Osteocyte (in vitro differentiated cells): Measurements from ENCODE around the gene ADAM10. TPM values are rescaled to one million over a fixed set of nuclear protein-coding genes. Genes with fewer than 3 reads are reported as not detected.
A peak's percentile ranks its signal among the peaks of the same experiment; 100 is the strongest.

Experiments
- DNase-seq: peaks from one replicate; pipeline ENCODE4 v3.0.0; 2021; ENCODE audit warnings: mixed read lengths; ENCODE audit not compliant: unreplicated experiment; ENCODE audit errors: extremely low spot score
- H3K27ac Mint-ChIP-seq: one replicate; pipeline ENCODE4 v1.8.0; 2021; ENCODE audit warnings: mild to moderate bottlenecking, mixed read lengths; ENCODE audit not compliant: unreplicated experiment
- H3K27me3 Mint-ChIP-seq: one replicate; pipeline ENCODE4 v1.8.0; 2021; ENCODE audit warnings: mixed read lengths; ENCODE audit not compliant: unreplicated experiment
- H3K36me3 Mint-ChIP-seq: one replicate; pipeline ENCODE4 v1.8.0; 2021; ENCODE audit warnings: mixed read lengths; ENCODE audit not compliant: unreplicated experiment
- H3K4me1 Mint-ChIP-seq: one replicate; pipeline ENCODE4 v1.8.0; 2021; ENCODE audit warnings: mixed read lengths; ENCODE audit not compliant: unreplicated experiment
- H3K4me3 Mint-ChIP-seq: one replicate; pipeline ENCODE4 v1.8.0; 2021; ENCODE audit warnings: mild to moderate bottlenecking, moderate library complexity, mixed read lengths; ENCODE audit not compliant: unreplicated experiment
- H3K9me3 Mint-ChIP-seq: one replicate; pipeline ENCODE4 v1.8.0; 2021; ENCODE audit warnings: mixed read lengths; ENCODE audit not compliant: unreplicated experiment
- CTCF ChIP-seq: fragments of 200-600 bp; sonication (generic); IDR thresholded peaks from 2 replicates; pipeline ENCODE4 v1.5.0; 2021; ENCODE audit warnings: antibody characterized with exemption, mild to moderate bottlenecking, moderate library complexity
- total RNA-seq: library from RNA; stranded (reverse); gene quantifications from 2 replicates; pipeline ENCODE4 v1.2.1, GENCODE V29; 2021

ADAM10 gene
- total RNA-seq, 1 donor from 2014 or later = 169 TPM

- peaks cover 12% of the 10 kb centered on the region for H3K4me1 Mint-ChIP-seq
- H3K27ac Mint-ChIP-seq = no peak overlapping the region
- no peak for DNase-seq
- TF ChIP-seq CTCF = no peak
- no peak overlapping the region for H3K4me3 Mint-ChIP-seq
- peaks cover 5% of the 10 kb centered on the region for H3K36me3 Mint-ChIP-seq
- no peaks in the 10 kb centered on the region for H3K9me3 Mint-ChIP-seq
- H3K27me3 Mint-ChIP-seq = no peaks in the 10 kb centered on the region
These were observed 78.3 kb downstream of the ADAM10 start for GRCh38 chr15:58671186-58671585.

GRCh38 chr15:58669108-58669507, 80.4 kb downstream of the ADAM10 start:
- H3K4me3 Mint-ChIP-seq = no peak overlapping the region
- no peaks in the 10 kb centered on the region for H3K9me3 Mint-ChIP-seq
- H3K27me3 Mint-ChIP-seq = no peaks in the 10 kb centered on the region
- H3K27ac Mint-ChIP-seq = no peak overlapping the region
- no peak for TF ChIP-seq CTCF
- H3K36me3 Mint-ChIP-seq = peaks cover 12% of the 10 kb centered on the region
- peaks cover 12% of the 10 kb centered on the region for H3K4me1 Mint-ChIP-seq
- DNase-seq = no peak

- no peak for TF ChIP-seq CTCF
- no peak for DNase-seq
- Mint-ChIP-seq H3K36me3 (peaks cover 24% of the 10 kb centered on the region), H3K27ac (peak overlapping the region; percentile 43), H3K4me1 (peaks cover 12% of the 10 kb centered on the region), H3K9me3 (no peaks in the 10 kb centered on the region), H3K27me3 (no peaks in the 10 kb centered on the region), H3K4me3 (no peak overlapping the region)
These were observed 82.5 kb downstream of the ADAM10 start for GRCh38 chr15:58666957-58667356.

GRCh38 chr15:58665672-58666071, 83.8 kb downstream of the ADAM10 start:
- no peaks in the 10 kb centered on the region for H3K27me3 Mint-ChIP-seq

GRCh38 chr15:58650102-58650501, 99.4 kb downstream of the ADAM10 start:
- Mint-ChIP-seq H3K9me3 (no peaks in the 10 kb centered on the region), H3K27ac (no peak overlapping the region), H3K27me3 (no peaks in the 10 kb centered on the region), H3K4me3 (no peak overlapping the region), H3K4me1 (no peaks in the 10 kb centered on the region), H3K36me3 (peaks cover 36% of the 10 kb centered on the region)
- no peak for DNase-seq
- no peak for TF ChIP-seq CTCF

More at GRCh38 chr15:58665672-58666071, 83.8 kb downstream of the ADAM10 start:
- Mint-ChIP-seq H3K4me3 (no peak overlapping the region), H3K4me1 (peaks cover 12% of the 10 kb centered on the region), H3K36me3 (peaks cover 37% of the 10 kb centered on the region), H3K9me3 (no peaks in the 10 kb centered on the region), H3K27ac (no peak overlapping the region)
- DNase-seq = no peak
- TF ChIP-seq CTCF = no peak
